ENCODE data around the gene FERD3L.

Gene FERD3L

GRCh38 chr7:19114551-19114855, 30.7 kb downstream of the FERD3L start:
- no peaks in the 10 kb centered on the region; the same call in 1 of the 2 replicates for H3K9me3 ChIP-seq (ENCODE audit: insufficient read depth, low read depth, low read length)
- H3K9ac ChIP-seq (ENCODE audit: low read depth, low read length) = no peak overlapping the region
- H3K36me3 ChIP-seq (ENCODE audit: insufficient read depth, low read depth, low read length) = no peaks in the 10 kb centered on the region
- peaks cover 98% of the 10 kb centered on the region for H3K27me3 ChIP-seq (ENCODE audit: insufficient read depth, low read length)
- no peak overlapping the region for H3K4me3 ChIP-seq (ENCODE audit: low read length)
- H3K27ac ChIP-seq (ENCODE audit: low read length) = no peak overlapping the region
- peaks cover 20% of the 10 kb centered on the region for H3K4me1 ChIP-seq (ENCODE audit: insufficient read depth, low read length)

- no peak overlapping the region for H3K27ac ChIP-seq (ENCODE audit: low read length)
- H3K36me3 ChIP-seq (ENCODE audit: insufficient read depth, low read depth, low read length) = no peaks in the 10 kb centered on the region
- no peaks in the 10 kb centered on the region; the same call in 1 of the 2 replicates for H3K9me3 ChIP-seq (ENCODE audit: insufficient read depth, low read depth, low read length)
- no peak overlapping the region for H3K9ac ChIP-seq (ENCODE audit: low read depth, low read length)
- H3K4me3 ChIP-seq (ENCODE audit: low read length) = no peak overlapping the region
- peaks cover 21% of the 10 kb centered on the region for H3K4me1 ChIP-seq (ENCODE audit: insufficient read depth, low read length)
- peaks cover 98% of the 10 kb centered on the region for H3K27me3 ChIP-seq (ENCODE audit: insufficient read depth, low read length)
Observed at GRCh38 chr7:19113855-19114550, 31.2 kb downstream of the FERD3L start.

GRCh38 chr7:19113002-19113350, 32.2 kb downstream of the FERD3L start:
- H3K27ac ChIP-seq (ENCODE audit: low read length) = no peak overlapping the region
- peak overlapping the region; percentile 27; the same call in 1 of the 2 replicates for H3K4me3 ChIP-seq (ENCODE audit: low read length)
- H3K27me3 ChIP-seq (ENCODE audit: insufficient read depth, low read length) = peaks cover 98% of the 10 kb centered on the region
- H3K4me1 ChIP-seq (ENCODE audit: insufficient read depth, low read length) = peaks cover 25% of the 10 kb centered on the region
- H3K9me3 ChIP-seq (ENCODE audit: insufficient read depth, low read depth, low read length) = no peaks in the 10 kb centered on the region; the same call in 1 of the 2 replicates
- H3K9ac ChIP-seq (ENCODE audit: low read depth, low read length) = no peak overlapping the region
- H3K36me3 ChIP-seq (ENCODE audit: insufficient read depth, low read depth, low read length) = no peaks in the 10 kb centered on the region

- Histone ChIP-seq H3K4me3 (ENCODE audit: low read length) (peak overlapping the region; percentile 27; the same call in 1 of the 2 replicates), H3K9ac (ENCODE audit: low read depth, low read length) (no peak overlapping the region), H3K27ac (ENCODE audit: low read length) (no peak overlapping the region), H3K36me3 (ENCODE audit: insufficient read depth, low read depth, low read length) (no peaks in the 10 kb centered on the region), H3K9me3 (ENCODE audit: insufficient read depth, low read depth, low read length) (no peaks in the 10 kb centered on the region; the same call in 1 of the 2 replicates), H3K27me3 (ENCODE audit: insufficient read depth, low read length) (peaks cover 98% of the 10 kb centered on the region), H3K4me1 (ENCODE audit: insufficient read depth, low read length) (peaks cover 25% of the 10 kb centered on the region)
Observed at GRCh38 chr7:19112274-19113001, 32.8 kb downstream of the FERD3L start.

GRCh38 chr7:19111474-19112273, 33.5 kb downstream of the FERD3L start:
- H3K36me3 ChIP-seq (ENCODE audit: insufficient read depth, low read depth, low read length) = no peaks in the 10 kb centered on the region
- H3K4me1 ChIP-seq (ENCODE audit: insufficient read depth, low read length) = peaks cover 30% of the 10 kb centered on the region
- H3K9ac ChIP-seq (ENCODE audit: low read depth, low read length) = no peak overlapping the region
- peak overlapping the region; percentile 27; the same call in 1 of the 2 replicates for H3K4me3 ChIP-seq (ENCODE audit: low read length)
- H3K27ac ChIP-seq (ENCODE audit: low read length) = no peak overlapping the region
- H3K9me3 ChIP-seq (ENCODE audit: insufficient read depth, low read depth, low read length) = no peaks in the 10 kb centered on the region; the same call in 1 of the 2 replicates
- peaks cover 100% of the 10 kb centered on the region for H3K27me3 ChIP-seq (ENCODE audit: insufficient read depth, low read length)

- H3K27ac ChIP-seq (ENCODE audit: low read length) = no peak overlapping the region
- H3K27me3 ChIP-seq (ENCODE audit: insufficient read depth, low read length) = peaks cover 100% of the 10 kb centered on the region
- H3K9ac ChIP-seq (ENCODE audit: low read depth, low read length) = no peak overlapping the region
Observed at GRCh38 chr7:19110776-19111175, 34.4 kb downstream of the FERD3L start.

GRCh38 chr7:19110026-19110730, 35.0 kb downstream of the FERD3L start:
- Histone ChIP-seq H3K9me3 (ENCODE audit: insufficient read depth, low read depth, low read length) (no peaks in the 10 kb centered on the region; the same call in 1 of the 2 replicates), H3K27me3 (ENCODE audit: insufficient read depth, low read length) (peaks cover 100% of the 10 kb centered on the region), H3K4me3 (ENCODE audit: low read length) (no peak overlapping the region), H3K4me1 (ENCODE audit: insufficient read depth, low read length) (peaks cover 40% of the 10 kb centered on the region), H3K9ac (ENCODE audit: low read depth, low read length) (no peak overlapping the region), H3K27ac (ENCODE audit: low read length) (no peak overlapping the region), H3K36me3 (ENCODE audit: insufficient read depth, low read depth, low read length) (no peaks in the 10 kb centered on the region)

More at GRCh38 chr7:19110776-19111175, 34.4 kb downstream of the FERD3L start:
- Histone ChIP-seq H3K4me3 (ENCODE audit: low read length) (peak overlapping the region; percentile 19; the same call in 1 of the 2 replicates), H3K9me3 (ENCODE audit: insufficient read depth, low read depth, low read length) (no peaks in the 10 kb centered on the region; the same call in 1 of the 2 replicates), H3K36me3 (ENCODE audit: insufficient read depth, low read depth, low read length) (no peaks in the 10 kb centered on the region), H3K4me1 (ENCODE audit: insufficient read depth, low read length) (peaks cover 34% of the 10 kb centered on the region)

- Histone ChIP-seq H3K36me3 (ENCODE audit: insufficient read depth, low read depth, low read length) (no peaks in the 10 kb centered on the region), H3K9ac (ENCODE audit: low read depth, low read length) (no peak overlapping the region), H3K4me1 (ENCODE audit: insufficient read depth, low read length) (peaks cover 44% of the 10 kb centered on the region), H3K27ac (ENCODE audit: low read length) (no peak overlapping the region), H3K9me3 (ENCODE audit: insufficient read depth, low read depth, low read length) (no peaks in the 10 kb centered on the region; the same call in 1 of the 2 replicates), H3K4me3 (ENCODE audit: low read length) (peak overlapping the region; percentile 69), H3K27me3 (ENCODE audit: insufficient read depth, low read length) (peaks cover 100% of the 10 kb centered on the region)
Observed at GRCh38 chr7:19109000-19109946, 35.9 kb downstream of the FERD3L start.

- peaks cover 98% of the 10 kb centered on the region for H3K27me3 ChIP-seq (ENCODE audit: insufficient read depth, low read length)
- no peak overlapping the region for H3K27ac ChIP-seq (ENCODE audit: low read length)
- peaks cover 44% of the 10 kb centered on the region for H3K4me1 ChIP-seq (ENCODE audit: insufficient read depth, low read length)
- H3K9me3 ChIP-seq (ENCODE audit: insufficient read depth, low read depth, low read length) = no peaks in the 10 kb centered on the region
- no peaks in the 10 kb centered on the region for H3K36me3 ChIP-seq (ENCODE audit: insufficient read depth, low read depth, low read length)
- peak overlapping the region; percentile 69 for H3K4me3 ChIP-seq (ENCODE audit: low read length)
- H3K9ac ChIP-seq (ENCODE audit: low read depth, low read length) = peak overlapping the region; percentile 5; the same call in 1 of the 2 replicates
Observed at GRCh38 chr7:19107356-19108146, 37.7 kb downstream of the FERD3L start.

- H3K36me3 ChIP-seq (ENCODE audit: insufficient read depth, low read depth, low read length) = no peaks in the 10 kb centered on the region
- H3K27ac ChIP-seq (ENCODE audit: low read length) = no peak overlapping the region
- peaks cover 93% of the 10 kb centered on the region for H3K27me3 ChIP-seq (ENCODE audit: insufficient read depth, low read length)
- H3K9me3 ChIP-seq (ENCODE audit: insufficient read depth, low read depth, low read length) = no peaks in the 10 kb centered on the region
- H3K9ac ChIP-seq (ENCODE audit: low read depth, low read length) = no peak overlapping the region
- peak overlapping the region; percentile 69 for H3K4me3 ChIP-seq (ENCODE audit: low read length)
- H3K4me1 ChIP-seq (ENCODE audit: insufficient read depth, low read length) = peaks cover 44% of the 10 kb centered on the region
Observed at GRCh38 chr7:19107081-19107355, 38.2 kb downstream of the FERD3L start.
